ENCODE measurements around the gene PHF11. TPM values are rescaled to one million over a fixed set of nuclear protein-coding genes. Genes with fewer than 3 reads are reported as not detected.

The PHF11 gene
- total RNA-seq, 1 experiment from 2014 or later = 4.7 TPM

GRCh38 chr13:49497272-49497671 lies 1.5 kb downstream of the PHF11 start:
- peak; percentile 26 for DNase-seq (ENCODE audit: low spot score)

DNA sequence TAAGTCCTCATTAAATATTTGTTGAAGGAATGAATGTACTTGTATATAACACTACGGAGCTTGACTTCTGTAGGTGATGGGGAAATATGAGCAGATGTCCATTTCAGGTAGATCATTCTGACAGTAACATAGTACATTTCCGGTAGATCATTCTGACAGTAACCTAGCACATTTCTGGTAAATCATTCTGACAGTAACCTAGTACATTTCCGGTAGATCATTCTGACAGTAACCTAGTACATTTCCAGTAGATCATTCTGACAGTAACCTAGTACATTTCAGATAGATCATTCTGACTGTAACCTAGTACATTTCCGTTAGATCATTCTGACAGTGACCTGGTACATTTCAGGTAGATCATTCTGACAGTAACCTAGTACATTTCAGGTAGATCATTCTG lies 2.5 kb downstream of the PHF11 start:
- no peak for DNase-seq (ENCODE audit: low spot score)

DNA sequence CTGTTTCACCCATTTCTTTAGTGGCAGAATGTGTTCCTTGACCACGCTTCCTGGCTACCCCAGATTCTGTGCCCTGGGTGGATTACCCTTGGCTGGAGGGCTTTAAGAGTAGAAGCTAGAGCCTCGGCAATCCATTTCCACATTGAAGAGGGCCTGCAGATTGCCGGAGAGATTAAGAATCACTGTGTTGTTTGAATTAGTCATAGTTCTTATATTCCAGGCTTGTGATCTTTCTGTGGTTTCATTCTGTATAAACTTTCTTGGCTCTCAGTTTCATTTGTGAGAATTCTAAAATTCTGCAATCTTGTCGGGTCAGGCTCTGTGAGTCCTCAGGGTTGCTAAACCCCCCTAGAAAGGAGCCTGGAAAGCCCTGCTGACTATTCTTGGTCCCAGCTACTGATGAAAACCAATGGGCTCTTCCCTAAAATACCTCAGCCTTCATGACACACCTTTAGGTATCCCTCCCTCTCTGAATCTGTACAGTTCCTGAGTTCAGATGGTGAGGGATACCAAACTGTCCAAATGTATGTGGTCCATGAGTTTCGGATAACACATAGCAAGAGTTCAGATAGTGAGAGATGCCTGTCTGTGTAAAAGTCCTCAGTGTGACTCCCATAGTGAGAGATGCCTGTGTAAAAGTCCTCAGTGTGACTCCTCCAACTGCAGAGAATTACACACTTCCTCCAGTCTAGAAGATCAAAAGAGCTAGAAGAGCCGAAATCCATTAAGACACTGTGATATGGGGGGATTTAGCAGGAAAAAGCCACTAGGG lies 4.3 kb downstream of the PHF11 start:
- DNase-seq (ENCODE audit: low spot score) = no peak

DNA sequence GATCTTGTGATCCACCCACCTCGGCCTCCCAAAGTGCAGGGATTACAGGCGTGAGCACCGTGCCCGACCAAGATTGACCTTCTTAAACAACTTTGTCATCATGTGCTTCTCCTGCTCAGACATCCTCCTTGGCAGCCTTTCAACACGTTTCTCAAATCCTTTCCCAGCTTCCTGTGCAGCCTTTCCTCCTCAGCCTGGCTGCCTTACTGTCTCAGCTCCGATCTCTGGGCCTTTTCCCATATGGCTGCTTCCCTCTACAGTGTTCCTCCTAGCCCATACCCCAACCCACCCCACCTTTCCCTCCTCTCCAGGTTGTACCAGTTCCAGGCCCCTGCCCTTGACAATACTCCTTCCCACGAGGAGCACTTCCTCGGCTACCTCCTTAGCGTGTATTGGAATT lies 7.2 kb downstream of the PHF11 start:
- DNase-seq (ENCODE audit: low spot score) = no peak

- DNase-seq (ENCODE audit: low spot score) = no peak
Observed at GRCh38 chr13:49503951-49504350, 8.2 kb downstream of the PHF11 start.

- DNase-seq (ENCODE audit: low spot score) = no peak
Observed at GRCh38 chr13:49512578-49512977, 16.8 kb downstream of the PHF11 start.

GRCh38 chr13:49516467-49516866 lies 20.7 kb downstream of the PHF11 start:
- no peak for DNase-seq (ENCODE audit: low spot score)

DNA sequence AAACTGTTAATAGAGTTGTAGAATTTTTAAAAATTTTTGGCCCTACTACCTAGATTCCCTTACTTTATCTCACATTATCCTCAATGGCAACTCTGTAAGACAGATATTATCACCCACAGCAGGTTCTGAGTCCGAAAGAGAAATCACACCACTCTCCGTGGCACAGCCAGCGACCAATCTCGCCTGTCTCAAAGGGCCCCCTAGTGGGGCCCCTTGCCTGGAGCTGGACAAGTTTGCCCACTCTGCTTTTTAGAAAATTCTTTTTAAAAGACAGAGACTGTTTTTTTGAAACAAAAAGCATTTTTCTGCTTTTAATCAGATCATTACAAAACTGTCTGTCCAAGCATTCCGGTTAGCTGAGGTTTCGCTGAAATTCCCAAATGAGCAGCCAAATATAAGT lies 21.7 kb downstream of the PHF11 start:
- peak; percentile 22 for DNase-seq (ENCODE audit: low spot score)

DNA sequence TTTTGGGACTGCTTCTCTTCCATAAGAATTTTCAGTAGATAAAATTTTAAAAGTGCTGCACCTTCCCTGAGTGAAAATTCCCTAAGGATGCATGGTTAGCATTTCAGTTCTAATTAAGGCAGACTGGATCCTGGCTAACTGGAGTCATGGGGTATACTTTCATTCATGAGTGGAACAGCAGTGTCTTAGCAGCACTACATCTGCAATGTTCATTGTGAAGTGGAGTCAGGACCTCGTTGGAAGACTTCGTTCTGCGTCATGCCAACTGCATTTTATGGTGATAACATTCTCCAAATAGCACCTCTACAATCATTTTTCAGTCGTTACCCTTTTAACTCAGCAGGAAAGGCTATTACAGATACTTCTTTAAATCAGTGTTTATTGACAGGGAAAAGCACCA lies 25.5 kb downstream of the PHF11 start:
- DNase-seq (ENCODE audit: low spot score) = no peak

GRCh38 chr13:49524740-49525501 lies 29.2 kb downstream of the PHF11 start:
- DNase-seq (ENCODE audit: low spot score) = peak; percentile 33

DNA sequence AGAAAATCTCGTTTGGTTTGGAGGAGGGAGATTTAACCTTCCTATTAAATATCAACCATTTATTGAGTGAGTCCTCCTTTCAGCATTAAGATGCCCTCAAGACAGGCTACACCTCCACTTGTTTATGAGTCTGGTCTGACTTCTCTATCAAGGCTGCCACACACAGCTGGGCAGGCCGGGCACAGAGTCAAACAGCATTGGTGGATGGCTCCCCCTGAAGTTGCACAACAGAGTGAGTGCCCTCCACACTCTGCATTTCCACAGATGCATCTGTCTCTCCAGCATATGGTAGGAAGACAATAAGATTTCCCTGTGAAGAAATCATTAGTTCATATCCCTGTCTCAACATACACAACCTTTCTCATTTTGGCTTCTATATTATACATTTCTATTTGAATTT lies 31.4 kb downstream of the PHF11 start:
- DNase-seq (ENCODE audit: low spot score) = no peak

DNA sequence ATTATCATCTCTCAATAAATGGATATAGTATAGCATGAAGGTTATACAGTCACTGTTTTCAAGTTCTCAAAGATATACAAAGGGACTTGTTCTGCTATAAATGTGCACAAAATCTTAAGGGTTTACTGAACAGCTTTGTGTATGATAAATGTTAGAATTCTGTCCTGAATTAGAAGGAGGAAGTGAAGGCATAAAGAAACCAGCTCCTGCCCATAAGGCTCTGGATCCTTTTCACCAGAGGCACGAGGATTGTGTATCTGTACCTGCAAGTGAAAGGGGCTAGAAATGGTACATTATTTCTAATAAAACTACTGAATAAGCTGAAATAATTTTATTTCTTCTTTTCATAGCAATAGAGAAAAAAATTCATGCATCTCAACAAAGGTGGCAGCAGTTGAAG lies 32.4 kb downstream of the PHF11 start:
- no peak for DNase-seq (ENCODE audit: low spot score)

GRCh38 chr13:49530457-49530856 lies 34.7 kb downstream of the PHF11 start:
- no peak for DNase-seq (ENCODE audit: low spot score)

DNA sequence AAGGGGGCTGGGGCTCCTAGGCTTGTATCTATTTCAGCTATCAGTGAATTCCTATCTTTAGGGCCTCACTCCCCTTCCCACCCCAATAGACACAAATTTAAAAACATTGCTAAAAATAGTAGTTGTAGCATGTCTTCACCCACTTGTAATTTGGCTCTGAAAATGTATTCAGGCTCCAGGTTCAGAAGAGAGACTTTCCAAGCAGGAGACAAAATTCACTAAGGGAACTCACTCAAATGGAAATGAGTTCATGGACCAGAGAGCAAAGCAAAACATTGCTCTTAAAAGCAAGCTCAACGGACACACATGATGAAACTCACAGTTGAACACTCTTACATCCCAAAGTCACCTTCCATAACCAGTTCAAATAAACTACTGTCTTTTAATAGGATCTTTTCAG lies 36.8 kb downstream of the PHF11 start:
- no peak for DNase-seq (ENCODE audit: low spot score)

DNA sequence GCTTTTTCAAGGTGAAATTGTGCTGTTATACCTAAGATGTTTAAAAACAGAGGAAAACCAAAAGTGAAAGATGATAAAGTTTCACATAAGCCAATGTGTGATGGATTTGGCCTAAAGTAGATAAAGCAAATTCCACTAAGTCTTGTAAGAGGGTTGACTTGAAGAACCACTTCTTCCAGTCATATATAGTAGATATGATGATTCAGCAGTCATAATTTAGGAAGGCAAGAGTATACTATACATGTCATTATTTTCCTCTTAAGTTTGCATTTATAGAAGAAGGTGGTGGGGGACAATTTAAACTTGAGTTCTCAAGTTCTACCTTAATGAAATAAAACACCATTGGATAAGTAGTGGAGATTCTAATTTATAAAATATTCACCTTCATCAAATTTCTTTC lies 37.3 kb downstream of the PHF11 start:
- DNase-seq (ENCODE audit: low spot score) = no peak

GRCh38 chr13:49533591-49534269 lies 38.0 kb downstream of the PHF11 start:
- no peak for DNase-seq (ENCODE audit: low spot score)

GRCh38 chr13:49536144-49536873 lies 40.6 kb downstream of the PHF11 start:
- no peak for DNase-seq (ENCODE audit: low spot score)

DNA sequence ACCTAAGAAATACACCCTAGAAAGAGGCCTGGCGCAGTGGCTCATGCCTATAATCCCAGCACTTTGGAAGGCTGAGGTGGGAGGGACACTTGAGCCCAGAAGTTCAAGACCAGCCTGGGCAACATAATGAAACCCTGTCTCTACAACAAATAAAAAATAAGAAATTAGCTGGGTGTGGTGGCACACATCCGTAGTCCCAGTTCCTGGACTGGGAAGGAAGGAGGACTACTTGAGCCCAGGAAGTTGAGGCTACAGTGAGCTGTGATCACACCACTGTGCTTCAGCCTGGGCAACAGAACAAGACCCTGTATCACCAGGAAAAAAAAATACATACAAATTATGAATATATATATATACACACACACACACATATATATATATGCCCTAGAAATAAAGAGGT lies 42.7 kb downstream of the PHF11 start:
- no peak for DNase-seq (ENCODE audit: low spot score)

- DNase-seq (ENCODE audit: low spot score) = no peak
Observed at GRCh38 chr13:49539313-49539712, 43.6 kb downstream of the PHF11 start.

DNA sequence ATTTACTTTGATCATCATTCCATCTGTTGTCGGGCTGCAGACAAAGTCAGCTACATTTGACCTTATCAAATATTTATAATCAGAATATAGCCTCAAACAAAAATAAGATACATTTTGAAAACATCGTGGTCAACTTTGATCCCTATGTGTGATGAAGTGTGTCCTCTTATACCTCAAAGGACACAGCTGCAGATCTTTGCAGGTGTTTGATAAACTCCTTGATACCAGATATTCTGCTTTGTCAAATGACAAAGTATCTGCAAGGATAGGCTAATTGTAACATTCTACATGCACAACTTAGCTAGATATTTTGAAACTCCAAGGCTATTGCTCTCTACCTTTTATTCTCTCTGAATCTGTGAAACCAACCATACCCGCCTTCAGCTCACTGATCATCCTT lies 44.0 kb downstream of the PHF11 start:
- no peak for DNase-seq (ENCODE audit: low spot score)

DNA sequence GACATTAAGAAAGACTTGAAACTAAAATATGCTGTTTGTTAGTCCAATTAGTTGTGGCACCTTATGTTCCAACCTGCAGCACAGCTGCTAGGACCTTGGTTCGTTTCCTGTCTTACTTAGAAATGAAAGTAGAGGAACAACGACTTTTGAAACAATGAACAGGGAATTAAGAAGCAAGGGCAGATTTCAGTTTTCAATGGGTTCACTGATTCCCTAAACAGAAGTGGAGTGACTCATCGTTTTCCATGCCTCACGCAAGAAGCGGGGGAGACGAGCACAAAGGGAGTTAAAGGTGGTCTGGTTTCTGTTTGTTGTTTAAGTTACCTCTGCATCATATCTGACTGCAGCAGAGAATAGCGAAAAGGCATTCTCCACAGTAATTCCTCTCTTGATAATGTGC lies 44.8 kb downstream of the PHF11 start:
- no peak for DNase-seq (ENCODE audit: low spot score)

GRCh38 chr13:49543656-49544055 lies 47.9 kb downstream of the PHF11 start:
- DNase-seq (ENCODE audit: low spot score) = no peak

Data from HT-29 (cell line).